Measurements from ENCODE around the gene WNK1. TPM values are rescaled to one million over a fixed set of nuclear protein-coding genes. Genes with fewer than 3 reads are reported as not detected.
"Not testable (repeated sequence)": the region's sequence is repeated elsewhere in the genome, so short reads cannot be mapped to it uniquely, and the experiment has no call there.

WNK1 gene
- 98.0 and 175 TPM in 2 replicates for polyA plus RNA-seq (2011; rRNA removed)
- 61.5 and 98.3 TPM in 2 replicates for polyA plus RNA-seq (2012; cell fraction: cytosol; rRNA removed)
- polyA plus RNA-seq (2012; cell fraction: nucleus; rRNA removed), result 114 and 124 TPM in 2 replicates
- polyA plus RNA-seq (2017; fragmentation: RNase III; extraction: RNeasy Plus Mini Kit Qiagen cat#74134 plus additional on column Dnase treatment), result 83.8 to 88.4 TPM (median 87.4 TPM) in 3 replicates
- polyA minus RNA-seq (2011; rRNA and poly(A)+ RNA removed), result 625 and 790 TPM in 2 replicates

GRCh38 chr12:751999-752694, at the start of gene WNK1:
WNK1 (plus strand) TSS chr12:752579; CDS start chr12:753566, 987 bp downstream.
- ATAC-seq (peak; percentile 70 to 83), DNase-seq (ENCODE audit: low read depth in 1 of 2, low spot score in 1 of 2) (peak; percentile 99), FAIRE-seq (peak; percentile 95)
- peak within 1 kb of the TSS; percentile 93 for H3K4me3 ChIP-seq
- ChIA-PET POLR2A (interaction anchor here (0.7 to 6.2 kb wide), 10 partner anchors 8 to 197 kb away, joined by 3 to 77 read pairs (median 13); partner anchors contain the start of gene RAD52), CTCF (interaction anchor here (0.7 to 6.3 kb wide), 49 partner anchors 9 to 260 kb away, joined by 3 to 292 read pairs (median 7); partner anchors contain the start of genes NINJ2 and RAD52)
- peaks cover 27% of the 10 kb centered on the region for H3K4me1 ChIP-seq
- peak within 1 kb of the TSS; percentile 86 for H3K4me2 ChIP-seq
- peak within 1 kb of the TSS; percentile 94 to 97 for H3K27ac ChIP-seq
- no peaks in the 10 kb centered on the region for H3K9me3 ChIP-seq
- TF ChIP-seq JUN (IDR thresholded peaks at IDR 0.05) (peak; percentile 29 to 95; a peak in 4 of 5 replicates), HDAC2 (IDR thresholded peaks at IDR 0.05) (no peak), NR3C1 (IDR thresholded peaks at IDR 0.05) (no peak), HOXA7 (CRISPR knock-in tag; IDR thresholded peaks at IDR 0.05) (no peak), KDM1A (IDR thresholded peaks at IDR 0.05; ENCODE audit: low read depth) (no peak), ESRRA (IDR thresholded peaks at IDR 0.05; ENCODE audit: borderline replicate concordance, low read length) (no peak), RFX5 (IDR thresholded peaks at IDR 0.05) (no peak), POLR2A (IDR thresholded peaks at IDR 0.05; ENCODE audit: low read length) (peak; percentile 87), CHD2 (IDR thresholded peaks at IDR 0.05; ENCODE audit: low read length, partially characterized antibody) (no peak), MAX (IDR thresholded peaks at IDR 0.05) (peak; percentile 44; the same call in 1 of the 2 replicates), NPAS2 (CRISPR knock-in tag; IDR thresholded peaks at IDR 0.05; ENCODE audit: borderline replicate concordance) (no peak), ZNF302 (CRISPR knock-in tag; IDR thresholded peaks at IDR 0.05) (no peak)
- TF ChIP-seq, protein P1, sequence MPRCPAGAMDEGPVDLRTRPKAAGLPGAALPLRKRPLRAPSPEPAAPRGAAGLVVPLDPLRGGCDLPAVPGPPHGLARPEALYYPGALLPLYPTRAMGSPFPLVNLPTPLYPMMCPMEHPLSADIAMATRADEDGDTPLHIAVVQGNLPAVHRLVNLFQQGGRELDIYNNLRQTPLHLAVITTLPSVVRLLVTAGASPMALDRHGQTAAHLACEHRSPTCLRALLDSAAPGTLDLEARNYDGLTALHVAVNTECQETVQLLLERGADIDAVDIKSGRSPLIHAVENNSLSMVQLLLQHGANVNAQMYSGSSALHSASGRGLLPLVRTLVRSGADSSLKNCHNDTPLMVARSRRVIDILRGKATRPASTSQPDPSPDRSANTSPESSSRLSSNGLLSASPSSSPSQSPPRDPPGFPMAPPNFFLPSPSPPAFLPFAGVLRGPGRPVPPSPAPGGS (IDR thresholded peaks at IDR 0.05), result peak; percentile 91; the same call in 2 of the 3 replicates
- WGBS (ENCODE audit: missing lambda C conversion rate), result 1% methylated on average over 28 of the region's 41 CpGs

DNA sequence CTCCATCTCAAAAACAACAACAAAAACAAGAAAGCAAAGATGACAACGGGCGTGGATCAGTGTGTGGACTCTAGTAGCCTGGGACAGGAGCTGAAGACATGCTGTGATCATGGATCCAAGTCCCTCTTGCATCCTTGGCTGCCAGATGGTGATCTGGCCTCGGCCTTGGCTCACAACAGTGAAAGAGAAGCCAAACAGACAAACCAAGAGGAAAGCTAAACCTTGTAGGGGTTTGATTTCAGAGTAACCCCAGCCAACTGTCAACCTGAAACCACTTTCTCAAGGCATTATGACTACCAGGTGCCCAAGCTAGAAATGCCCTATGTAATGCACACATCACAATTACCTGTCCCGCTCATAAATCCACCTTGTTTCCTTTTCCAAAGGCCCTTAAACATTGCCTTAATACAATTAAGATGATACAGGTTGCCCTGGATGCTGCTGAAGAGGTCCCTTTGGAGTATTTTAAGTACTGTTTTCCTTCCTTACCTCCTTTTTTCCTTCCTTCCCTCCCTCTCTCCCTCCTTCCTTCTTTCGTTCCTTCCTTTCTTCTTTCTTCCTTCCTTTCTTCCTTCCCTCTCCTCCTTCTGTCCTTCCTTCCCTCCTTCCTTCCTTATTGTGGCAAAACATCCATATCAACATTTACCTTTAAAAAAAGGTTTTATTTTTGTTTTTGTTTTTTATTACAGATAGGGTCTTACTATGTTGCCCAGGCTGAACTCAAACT, 47.7 kb upstream of the WNK1 start:
- Histone ChIP-seq H3K4me1 (no peaks in the 10 kb centered on the region), H3K27ac (no peak overlapping the region), H3K4me3 (no peak overlapping the region), H3K9me3 (no peaks in the 10 kb centered on the region), H3K4me2 (no peak overlapping the region)
- ChIA-PET CTCF (interaction anchor here (1.1 kb wide), 1 partner anchor 47 kb away, joined by 3 read pairs; no protein-coding TSS in a partner anchor), POLR2A (no interaction called here)
- no peak for ATAC-seq
- FAIRE-seq, result no peak
- TF ChIP-seq NFE2L2 (conservative IDR thresholded peaks at IDR 0.05; ENCODE audit: low read length) (no peak), CBX2 (IDR thresholded peaks at IDR 0.05; ENCODE audit: borderline replicate concordance, low read depth) (no peak), HOXA7 (CRISPR knock-in tag; IDR thresholded peaks at IDR 0.05) (no peak), ATOH8 (CRISPR knock-in tag; IDR thresholded peaks at IDR 0.05; ENCODE audit: low read depth) (no peak), RAD21 (conservative IDR thresholded peaks at IDR 0.05 in 1 of 2, IDR thresholded peaks at IDR 0.05 in 1 of 2) (no peak)
- DNase-seq (ENCODE audit: low read depth in 1 of 2, low spot score in 1 of 2), result no peak
- WGBS (ENCODE audit: missing lambda C conversion rate), result 79% methylated on average over 5 of the region's 5 CpGs

DNA sequence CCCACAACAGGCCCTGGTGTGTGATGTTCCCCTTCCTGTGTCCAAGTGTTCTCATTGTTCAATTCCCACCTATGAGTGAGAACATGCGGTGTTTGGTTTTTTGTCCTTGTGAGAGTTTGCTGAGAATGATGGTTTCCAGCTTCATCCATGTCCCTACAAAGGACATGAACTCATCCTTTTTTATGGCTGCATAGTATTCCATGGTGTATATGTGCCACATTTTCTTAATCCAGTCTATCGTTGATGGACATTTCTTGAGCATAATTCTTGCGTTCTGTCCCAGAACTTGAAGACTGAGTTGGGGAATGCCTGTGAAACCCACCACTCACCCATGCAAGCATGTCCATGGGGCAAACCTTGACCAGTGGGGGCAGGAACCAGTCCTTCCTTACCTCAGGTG, 44.3 kb upstream of the WNK1 start:
- H3K4me3 ChIP-seq; POLR2A ChIA-PET; CTCF ChIA-PET; H3K9me3 ChIP-seq; DNase-seq (ENCODE audit: low read depth in 1 of 2, low spot score in 1 of 2); H3K4me2 ChIP-seq; FAIRE-seq; H3K4me1 ChIP-seq; H3K27ac ChIP-seq; ATAC-seq: not testable (repeated sequence)
- WGBS (ENCODE audit: missing lambda C conversion rate), result 64% methylated on average over 3 of the region's 3 CpGs

Data from A549 (cell line).